MV-4-11 (cell line): ENCODE measurements around the gene TBC1D1.
"Not testable (repeated sequence)": the region's sequence is repeated elsewhere in the genome, so short reads cannot be mapped to it uniquely, and the experiment has no call there.

ENCODE experiments used
- DNase-seq: peaks from one replicate; lab custom pipeline; 2025; lab: John Stamatoyannopoulos, UW

Gene TBC1D1

DNA sequence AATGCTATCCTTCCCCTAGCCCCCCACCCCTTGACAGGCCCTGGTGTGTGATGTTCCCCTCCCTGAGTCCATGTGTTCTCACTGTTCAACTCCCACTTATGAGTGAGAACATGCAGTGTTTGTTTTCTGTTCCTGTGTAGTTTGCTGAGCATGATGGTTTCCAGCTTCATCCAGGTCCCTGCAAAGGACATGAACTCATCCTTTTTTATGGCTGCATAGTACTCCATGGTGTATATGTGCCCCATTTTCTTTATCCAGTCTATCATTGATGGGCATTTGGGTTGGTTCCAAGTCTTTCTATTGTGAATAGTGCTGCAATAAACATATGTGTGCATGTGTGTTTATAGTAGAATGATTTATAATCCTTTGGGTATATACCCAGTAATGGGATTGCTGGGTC, 32.2 kb downstream of the TBC1D1 start:
- not testable (repeated sequence) for DNase-seq

DNA sequence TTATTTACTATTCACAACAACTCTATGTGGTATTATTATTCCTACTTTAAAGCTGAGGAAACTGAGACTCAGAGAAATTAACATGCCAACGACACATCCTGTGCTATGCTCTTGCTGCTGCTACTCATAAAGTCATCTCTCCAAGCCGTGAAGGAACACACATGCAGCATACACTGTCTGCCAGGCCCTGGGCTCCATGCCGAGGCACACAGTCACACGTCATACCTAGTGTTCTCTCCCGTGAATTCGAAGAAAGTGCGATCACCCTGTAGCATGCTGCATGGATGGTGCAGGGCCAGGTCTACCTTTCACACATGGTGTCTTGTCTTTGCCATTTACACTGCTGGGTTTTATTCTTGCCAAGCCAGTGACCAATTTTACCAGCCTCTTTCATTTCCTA, 34.1 kb downstream of the TBC1D1 start:
- DNase-seq = no peak

DNA sequence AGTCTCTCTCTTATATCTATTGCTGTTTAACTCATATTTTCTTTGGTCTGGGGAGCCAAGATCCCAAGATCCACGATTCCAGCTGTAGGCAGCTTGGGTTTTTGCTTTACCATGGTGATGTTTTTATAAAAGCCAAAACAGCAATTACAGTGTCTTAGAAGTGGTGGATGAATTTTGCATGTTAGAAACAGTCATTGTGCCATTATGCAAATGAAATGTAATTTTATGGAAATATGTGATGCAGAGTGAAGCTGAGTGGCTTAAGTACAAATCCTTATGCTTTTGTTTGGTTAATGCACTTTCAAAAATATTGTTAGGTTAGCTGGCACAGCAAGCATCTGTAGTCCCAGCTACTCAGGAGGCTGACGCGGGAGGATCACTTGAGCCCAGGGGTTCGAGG, 36.5 kb downstream of the TBC1D1 start:
- no peak for DNase-seq

DNA sequence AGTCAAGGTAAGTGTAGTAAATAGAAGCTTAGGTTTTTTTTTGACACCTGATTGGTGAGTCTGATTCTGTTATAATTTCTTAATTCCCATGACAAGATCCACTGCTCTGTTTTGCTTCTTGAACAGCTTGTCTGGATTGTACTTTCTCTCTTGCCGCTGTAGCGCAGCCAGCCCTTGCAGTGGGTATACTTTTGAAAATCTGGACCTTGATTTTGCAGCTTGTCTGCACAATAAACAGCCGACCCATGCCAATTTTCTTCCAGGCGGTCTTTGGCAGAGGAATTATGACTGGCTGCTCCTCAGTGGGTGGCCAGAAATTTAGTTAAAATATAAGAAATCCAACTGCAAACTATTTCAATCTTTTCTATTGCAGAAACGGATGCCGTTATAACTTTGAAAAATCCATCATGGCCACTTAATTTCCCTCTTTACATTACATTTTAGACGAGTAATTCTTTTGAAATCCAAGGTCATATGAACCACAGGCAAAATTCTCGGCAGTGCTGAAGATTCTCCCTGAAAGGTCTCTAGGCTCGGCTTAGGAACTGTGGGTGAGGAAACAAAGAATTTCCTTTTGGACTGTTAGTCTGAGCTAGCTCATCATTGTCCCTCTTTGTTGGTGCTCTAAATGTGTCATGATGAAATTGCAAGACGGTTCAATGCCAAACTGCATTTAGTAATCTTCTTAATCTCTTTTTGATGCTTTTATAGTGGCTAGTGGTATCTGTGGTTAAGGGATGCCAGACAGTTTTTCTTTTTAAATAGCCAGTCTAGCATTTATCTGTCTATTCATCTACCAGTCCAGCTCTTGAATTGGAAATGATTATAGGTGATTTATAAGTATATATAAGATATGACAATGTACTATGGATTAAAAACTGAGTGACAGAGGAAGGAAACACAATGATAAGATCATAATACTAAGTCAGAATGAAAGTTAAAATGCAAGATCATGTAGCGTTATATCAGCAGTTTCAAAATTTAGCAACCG, 37.8 kb downstream of the TBC1D1 start:
- peak; percentile 78 for DNase-seq

DNA sequence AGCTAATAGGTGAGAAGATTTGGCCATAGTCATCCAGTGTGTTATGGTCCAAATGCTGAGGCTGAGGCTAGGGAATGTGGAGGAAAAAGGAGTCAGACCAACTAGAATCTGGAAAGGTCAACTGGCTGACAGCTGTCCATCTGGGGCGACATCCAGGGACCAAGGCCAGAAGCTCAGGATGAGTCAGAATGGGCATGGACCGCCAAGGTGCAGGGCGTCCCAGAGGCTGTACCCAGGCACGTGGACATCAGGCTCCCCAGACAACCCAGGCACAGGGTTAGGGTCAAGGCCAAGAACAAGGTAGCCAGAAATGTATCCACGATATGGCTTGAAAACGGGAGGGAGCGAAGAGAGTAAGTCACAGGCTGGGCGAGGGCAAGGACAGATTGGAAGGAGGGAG, 43.2 kb downstream of the TBC1D1 start:
- DNase-seq = no peak

DNA sequence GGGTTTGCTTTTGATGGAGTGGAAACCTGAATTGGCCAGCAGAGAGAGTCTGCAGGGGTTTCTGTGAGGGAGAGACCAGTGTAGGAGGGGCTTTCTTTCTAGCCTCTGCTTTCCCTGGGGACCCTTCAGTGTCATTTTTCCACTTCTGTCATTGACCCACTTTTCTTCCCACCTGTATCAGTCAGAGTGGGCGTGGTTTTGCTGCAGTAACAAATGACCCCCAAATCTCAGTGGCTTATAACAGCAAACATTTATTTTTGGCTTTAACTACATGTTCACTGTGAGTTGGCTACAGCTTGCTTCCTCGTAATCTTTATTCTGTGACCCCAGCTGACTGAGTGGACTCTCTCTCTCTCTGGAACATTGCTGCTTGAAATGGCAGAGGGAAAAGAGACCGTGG, 43.7 kb downstream of the TBC1D1 start:
- DNase-seq = no peak

DNA sequence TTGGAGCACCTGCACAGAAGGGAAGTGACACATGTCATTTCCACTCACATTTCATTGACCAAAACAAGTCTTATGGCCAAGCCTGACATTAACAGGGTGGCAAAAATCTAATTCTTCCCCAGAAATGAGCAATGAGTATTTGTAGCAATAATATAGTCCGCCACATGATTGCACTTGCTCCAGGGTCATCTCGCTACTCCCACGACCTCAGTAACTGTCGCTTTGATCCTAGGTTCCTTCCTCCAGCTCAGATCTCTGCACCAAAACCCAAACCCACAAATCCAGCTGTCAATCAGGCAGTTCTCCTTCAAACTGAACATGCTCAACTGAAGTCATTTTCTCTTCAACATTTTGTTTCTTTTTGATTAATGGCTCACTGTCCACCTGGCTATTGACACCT, 44.1 kb downstream of the TBC1D1 start:
- peak; percentile 74 for DNase-seq

DNA sequence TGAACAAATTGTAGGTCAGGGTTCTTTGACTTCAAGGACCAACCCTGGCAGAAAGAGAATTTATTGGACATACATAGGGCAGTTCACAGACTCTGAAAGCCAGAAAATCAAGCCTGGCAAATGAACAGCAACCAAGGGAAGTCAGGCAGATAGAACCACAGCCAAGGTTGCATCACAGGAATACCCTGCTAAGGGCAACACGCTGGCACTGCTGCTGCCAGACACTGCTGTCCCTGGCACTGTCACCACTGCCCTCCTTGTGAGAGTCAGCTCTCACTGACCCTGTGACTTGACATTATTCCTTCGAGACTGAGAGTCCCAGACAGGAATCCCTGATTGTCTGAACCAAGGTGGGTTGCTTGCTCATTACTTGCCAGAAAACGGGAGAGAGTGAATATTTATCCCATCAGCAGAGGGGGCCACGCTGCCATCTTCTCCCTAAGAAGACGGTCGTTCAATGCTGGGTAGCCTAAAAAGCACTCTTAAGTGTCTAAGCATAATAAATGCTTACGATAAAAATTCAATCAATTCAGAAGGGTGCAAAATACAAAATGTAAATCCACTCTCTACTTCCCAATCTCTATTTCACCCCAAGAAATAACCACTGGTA, 46.1 kb downstream of the TBC1D1 start:
- peak; percentile 13 for DNase-seq

DNA sequence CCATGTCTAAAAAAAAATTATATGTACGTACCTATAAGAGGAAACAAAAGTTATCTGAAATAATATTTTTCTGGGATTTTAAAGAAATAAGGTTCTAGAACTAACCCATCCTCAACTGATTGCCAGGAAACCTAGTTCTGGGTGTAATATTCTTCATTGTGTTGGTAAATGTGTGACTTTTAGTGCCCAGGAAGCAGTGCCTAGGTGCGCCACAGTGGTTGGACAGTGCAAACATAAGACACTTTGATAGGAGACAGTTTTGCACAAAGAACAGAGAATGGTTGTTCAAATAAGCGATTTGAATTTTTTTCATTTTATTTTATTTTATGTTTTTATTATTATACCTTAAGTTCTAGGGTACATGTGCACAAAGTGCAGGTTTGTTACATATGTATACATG, 47.3 kb downstream of the TBC1D1 start:
- no peak for DNase-seq

DNA sequence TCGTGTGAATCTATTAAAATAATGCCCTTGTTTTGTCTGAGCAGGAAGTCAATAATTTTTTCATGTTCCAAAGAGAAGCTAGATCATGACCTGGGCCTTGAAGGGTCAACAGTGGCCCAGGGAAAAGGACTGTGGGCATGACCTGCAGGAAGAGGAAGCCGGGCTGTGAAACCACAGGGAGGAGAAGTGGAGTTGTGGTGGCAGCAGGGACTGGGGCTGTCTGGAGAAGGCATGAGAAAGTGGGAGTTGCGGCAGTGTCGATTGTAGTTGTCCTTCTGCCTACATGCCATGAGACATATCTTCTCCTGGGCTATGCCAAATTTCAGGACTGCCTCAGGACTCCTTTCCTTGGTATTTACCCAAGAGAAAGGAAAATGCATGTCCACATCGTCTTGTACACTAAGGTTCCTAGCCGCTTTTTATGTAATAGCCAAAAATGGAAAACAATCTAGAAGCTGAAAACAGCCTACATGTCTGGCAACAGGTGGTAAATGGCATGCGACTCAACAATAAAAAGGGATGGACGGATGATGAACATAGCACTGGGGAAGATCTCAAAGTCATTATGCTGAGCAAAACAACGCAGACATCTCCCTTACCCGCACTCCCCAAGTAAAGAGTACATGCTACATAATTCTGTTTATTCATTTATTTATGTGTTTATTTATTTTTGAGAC, 55.8 kb downstream of the TBC1D1 start:
- peak; percentile 82 for DNase-seq

DNA sequence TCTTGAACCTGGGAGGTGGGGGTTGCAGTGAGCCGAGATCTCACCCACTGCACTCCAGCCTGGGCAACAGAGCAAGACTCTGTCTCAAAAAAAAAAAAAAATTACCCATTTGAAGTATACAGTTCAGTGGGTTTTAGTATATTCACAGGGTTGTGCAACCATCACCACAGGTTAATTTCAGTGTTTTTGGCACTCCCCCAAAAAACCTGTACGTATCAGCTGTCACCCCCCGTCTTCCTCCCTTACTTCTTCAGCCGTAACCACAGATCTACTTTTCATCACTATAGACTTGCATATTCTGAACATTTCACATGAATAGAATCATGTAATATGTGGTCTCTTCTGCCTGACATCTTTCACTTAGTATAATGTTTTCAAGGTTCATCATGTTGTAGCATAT, 57.7 kb downstream of the TBC1D1 start:
- peak; percentile 25 for DNase-seq

DNA sequence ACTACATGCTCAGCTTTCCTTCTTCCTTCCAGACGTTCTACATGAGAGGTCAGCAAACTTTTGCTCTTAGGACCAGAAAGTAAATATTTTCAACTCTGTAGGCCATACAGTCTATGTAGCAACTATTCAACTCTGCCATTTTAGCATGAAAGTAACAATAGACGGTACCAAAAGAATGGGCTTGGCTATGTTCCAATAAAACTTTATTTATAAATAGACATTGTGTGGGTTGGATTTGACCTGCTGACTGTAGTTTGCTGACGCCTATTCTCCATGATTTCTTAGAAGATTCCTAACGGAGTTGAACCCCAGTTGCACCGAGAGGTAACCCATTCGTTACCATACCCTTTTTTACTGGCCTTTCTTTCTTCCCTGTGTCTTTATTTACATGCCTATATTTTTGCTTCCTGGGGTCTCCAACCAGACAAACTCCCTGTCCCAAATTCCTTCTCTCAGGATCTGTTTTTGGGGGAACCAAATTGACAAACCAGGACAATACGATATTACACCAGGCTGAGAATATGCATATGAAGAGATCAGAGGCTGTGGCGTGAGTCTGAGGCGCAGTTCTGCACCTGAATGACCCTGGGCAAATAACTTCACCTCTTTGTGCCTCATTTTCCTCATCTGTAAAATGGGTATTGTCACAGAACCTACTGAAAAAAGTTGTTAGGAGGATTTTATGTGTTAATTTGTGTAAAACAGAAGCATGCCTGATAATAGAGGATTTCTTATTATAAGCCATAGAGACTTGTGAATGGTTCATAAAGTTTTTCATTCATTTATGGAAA, 58.9 kb downstream of the TBC1D1 start:
- DNase-seq = no peak

DNA sequence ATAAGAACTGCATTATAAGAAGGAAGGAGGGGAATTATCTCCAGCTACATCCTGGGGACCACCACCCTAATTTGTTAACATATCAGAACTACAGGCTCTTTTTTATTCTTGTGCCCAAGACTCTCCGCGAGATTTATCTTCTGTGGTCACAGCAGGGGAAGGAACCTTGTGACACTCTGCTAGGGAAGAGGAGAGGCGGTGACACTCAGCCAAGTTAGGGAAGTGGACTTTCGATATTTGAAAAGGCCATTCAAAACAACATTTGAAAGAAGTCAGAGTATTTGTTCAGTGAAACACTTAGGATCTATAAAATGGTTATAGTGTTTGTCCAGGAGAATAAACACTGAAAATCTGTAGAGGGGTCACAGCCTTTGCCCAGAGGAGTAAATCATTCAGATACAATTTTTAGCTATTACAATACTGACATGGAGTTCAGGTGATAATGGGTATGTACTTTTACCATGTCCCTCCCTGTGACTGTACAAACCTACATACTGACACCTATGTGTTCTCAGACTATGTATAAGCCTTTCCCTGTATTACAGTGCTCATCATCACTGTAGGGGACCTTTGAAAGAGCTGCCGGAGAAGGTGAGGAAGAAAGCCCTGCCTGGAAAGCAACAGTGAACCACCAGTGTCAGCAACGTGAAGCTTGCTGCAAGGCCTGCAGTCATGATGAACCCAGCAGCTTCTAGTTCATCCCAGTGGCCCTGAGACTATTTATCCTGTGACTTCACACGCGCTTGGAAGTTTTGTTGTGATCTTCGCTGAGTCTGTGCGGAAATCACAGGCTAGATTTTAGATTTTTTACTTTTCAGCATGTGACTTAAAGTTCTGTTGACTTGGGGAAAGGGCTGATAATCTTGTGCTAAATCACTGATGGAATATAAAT, 60.8 kb downstream of the TBC1D1 start:
- DNase-seq = peak; percentile 80

DNA sequence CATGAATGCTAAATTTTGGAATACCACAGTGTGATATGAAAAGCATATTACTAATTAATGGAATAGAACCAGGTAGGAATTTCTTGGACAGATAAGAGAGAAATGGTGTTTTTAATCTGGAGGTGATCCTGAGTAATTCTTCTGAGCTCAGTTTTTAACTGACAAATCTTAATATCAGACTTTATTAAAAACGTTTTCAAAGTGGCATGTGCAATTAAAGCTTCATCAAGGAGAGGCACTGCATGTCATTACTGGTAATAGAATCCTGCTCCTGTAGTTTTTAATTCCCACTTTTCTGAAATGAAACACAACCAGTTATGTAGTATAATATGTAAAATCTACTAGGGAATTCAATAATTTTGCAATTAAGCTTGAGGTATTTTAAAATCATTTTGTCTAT, 62.3 kb downstream of the TBC1D1 start:
- DNase-seq = no peak

DNA sequence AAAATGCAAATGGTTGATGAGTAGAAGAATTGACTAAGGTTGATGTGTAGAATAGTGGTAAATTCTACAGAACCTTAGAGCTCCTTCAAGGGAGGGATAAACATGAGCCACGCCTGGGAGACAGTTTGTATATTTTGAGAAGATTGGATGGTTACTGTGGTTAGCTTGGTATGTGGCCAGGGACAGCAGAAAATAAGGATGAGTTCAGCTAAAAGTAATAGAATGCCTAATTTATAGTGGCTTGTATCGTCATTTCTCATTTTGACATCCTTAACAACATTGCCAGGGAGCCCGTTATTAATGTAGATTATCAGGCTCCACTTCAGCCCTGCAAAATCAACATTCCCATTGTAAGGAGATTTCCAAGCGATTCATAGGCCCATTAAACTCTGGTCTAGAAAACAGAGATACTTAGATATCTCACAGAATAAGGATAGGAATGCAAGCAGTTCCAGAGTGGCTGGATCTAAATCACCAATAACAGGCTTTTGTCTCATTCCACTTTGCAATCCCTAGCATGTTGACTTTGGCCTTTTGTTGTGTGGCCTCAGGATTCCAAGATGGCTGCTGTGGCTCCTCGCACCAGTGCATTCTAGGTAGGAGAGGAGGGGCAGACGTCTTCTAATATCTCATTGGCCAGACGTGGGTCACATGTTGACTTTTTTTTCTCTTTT, 62.9 kb downstream of the TBC1D1 start:
- DNase-seq = no peak

DNA sequence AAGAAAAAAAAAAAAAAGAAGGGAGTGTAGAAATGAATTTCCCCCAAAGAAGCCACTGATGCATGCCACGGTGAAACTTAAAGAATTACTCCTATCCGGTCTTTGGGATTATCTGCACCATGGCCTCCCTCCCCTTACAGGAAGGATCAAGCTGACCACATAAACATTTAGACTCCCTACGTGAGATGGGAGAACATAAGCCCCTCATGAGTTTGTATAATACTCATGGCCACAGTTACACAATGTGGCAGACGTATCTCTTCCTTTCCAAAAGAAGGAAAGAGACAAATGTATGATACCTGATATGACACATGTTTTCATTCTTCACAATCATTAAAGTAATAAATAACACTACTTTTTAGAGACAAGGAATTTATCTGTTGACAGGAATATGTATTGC, 66.1 kb downstream of the TBC1D1 start:
- DNase-seq = no peak

DNA sequence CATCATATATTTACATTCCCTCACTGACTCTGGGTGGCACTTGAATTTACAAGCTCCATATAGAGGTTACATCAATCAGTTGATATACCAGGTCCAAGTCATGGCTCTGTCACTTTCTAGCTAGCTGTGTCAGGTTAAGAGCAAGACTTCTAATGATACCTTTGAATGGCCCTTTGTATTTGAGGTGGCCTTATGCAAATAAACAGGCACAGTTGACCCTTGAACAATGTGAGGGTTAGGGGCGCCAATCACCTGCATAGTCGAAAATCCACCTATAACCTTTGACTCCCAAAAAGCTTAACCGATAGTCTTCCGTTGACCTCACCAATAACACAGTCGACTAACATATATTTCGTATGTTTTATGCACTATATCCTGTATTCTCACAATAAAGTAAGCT, 68.0 kb downstream of the TBC1D1 start:
- no peak for DNase-seq

DNA sequence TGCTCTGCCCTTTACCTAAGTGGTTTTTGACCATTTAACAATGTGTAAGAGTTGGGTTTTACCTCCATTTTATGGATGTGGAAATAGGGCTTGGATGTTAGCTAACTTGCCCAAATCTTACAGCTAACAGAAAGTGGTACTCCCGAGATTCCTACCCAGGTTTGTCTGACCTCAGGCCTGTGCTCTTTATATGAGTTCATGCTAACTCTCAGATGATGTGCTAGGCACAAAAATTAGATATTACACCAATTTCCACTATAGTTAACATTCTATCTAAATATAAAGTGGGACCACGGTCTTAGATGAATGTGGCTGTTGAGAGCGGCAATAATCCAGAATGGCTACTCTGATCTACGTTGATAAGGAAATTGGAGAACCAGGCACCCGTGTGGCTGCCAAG, 69.2 kb downstream of the TBC1D1 start, which contains the start of gene PTTG2:
Gene PTTG2, plus strand, starts transcription at position 301 of the 400 bp plus-strand sequence. Its CDS starts 37 bp downstream, at position 338.
- no peak for DNase-seq

DNA sequence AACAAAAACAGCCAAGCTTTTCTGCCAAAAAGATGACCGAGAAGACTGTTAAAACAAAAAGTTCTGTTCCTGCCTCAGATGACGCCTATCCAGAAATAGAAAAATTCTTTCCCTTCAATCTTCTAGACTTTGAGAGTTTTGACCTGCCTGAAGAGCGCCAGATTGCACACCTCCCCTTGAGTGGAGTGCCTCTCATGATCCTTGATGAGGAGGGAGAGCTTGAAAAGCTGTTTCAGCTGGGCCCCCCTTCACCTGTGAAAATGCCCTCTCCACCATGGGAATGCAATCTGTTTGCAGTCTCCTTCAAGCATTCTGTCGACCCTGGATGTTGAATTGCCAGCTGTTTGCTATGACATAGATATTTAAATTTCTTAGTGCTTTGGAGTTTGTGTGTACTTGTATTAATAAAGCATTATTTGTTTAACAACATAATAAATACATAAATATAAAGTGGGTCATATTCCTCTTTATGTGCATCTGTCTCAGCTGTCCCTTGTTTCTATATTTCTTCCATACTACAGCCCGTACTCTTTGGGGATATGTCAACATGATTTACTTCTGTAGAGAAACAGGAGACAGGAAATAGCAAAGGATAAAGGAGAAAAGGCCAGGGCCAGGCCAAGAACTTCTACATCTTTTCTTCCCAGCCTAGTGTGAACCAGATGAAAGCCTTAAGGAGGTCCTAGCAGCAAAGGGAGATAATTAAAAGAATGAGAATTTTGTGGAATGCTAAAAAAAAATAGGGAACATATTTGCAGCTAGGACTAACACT, 70.0 kb downstream of the TBC1D1 start:
- DNase-seq = no peak
